ENCODE measurements around the gene KCTD15. TPM values are rescaled to one million over a fixed set of nuclear protein-coding genes. Genes with fewer than 3 reads are reported as not detected.

The KCTD15 gene
- polyA plus RNA-seq, 1 donor (not counting 4 experiments of a cell fraction or from before 2014, with no cell fraction given), result 16.2 TPM

- Histone ChIP-seq H3K4me3 (ENCODE audit: control insufficient read depth in 2 of 3, extremely low read depth in 1 of 3, insufficient read depth in 2 of 3, low read depth in 1 of 3, low read length in 3 of 3) (no peak overlapping the region), H4K20me1 (ENCODE audit: control insufficient read depth, extremely low read depth, insufficient read depth, low read length) (no peaks in the 10 kb centered on the region), H3K4me2 (ENCODE audit: control insufficient read depth, extremely low read depth, insufficient read depth, low read depth, low read length) (no peak overlapping the region), H3K9me1 (ENCODE audit: control insufficient read depth, extremely low read depth, insufficient read depth, low read length) (no peaks in the 10 kb centered on the region), H3K27ac (ENCODE audit: control insufficient read depth, insufficient read depth, low read length) (no peak overlapping the region), H3K79me2 (ENCODE audit: control insufficient read depth, insufficient read depth, low read length) (no peaks in the 10 kb centered on the region), H3K27me3 (ENCODE audit: control insufficient read depth, extremely low read depth, insufficient read depth, low read length) (no peaks in the 10 kb centered on the region), H3K4me1 (ENCODE audit: control insufficient read depth, extremely low read depth, insufficient read depth, low read length) (no peaks in the 10 kb centered on the region), H2AFZ (ENCODE audit: control insufficient read depth, low read length) (no peak overlapping the region), H3K9me3 (ENCODE audit: control insufficient read depth, low read depth, low read length) (no peaks in the 10 kb centered on the region), H3K36me3 (ENCODE audit: control insufficient read depth in 2 of 2, extremely low read depth in 1 of 2, insufficient read depth in 2 of 2, low read length in 2 of 2) (no peaks in the 10 kb centered on the region), H3K9ac (ENCODE audit: control insufficient read depth, extremely low read depth, insufficient read depth, low read length) (no peak overlapping the region)
- DNase-seq (ENCODE audit: low read depth, low spot score) (no peak), FAIRE-seq (no peak)
- dilution Hi-C loops (cut with MboI; ENCODE audit: extremely low pct_ligation_motif_present, low sequenced_read_pairs), result no loop called here
- no peak for TF ChIP-seq EZH2 (IDR thresholded peaks at IDR 0.05; ENCODE audit: low read length)
Measured at GRCh38 chr19:33748231-33748630, 48.4 kb upstream of the KCTD15 start.

DNA sequence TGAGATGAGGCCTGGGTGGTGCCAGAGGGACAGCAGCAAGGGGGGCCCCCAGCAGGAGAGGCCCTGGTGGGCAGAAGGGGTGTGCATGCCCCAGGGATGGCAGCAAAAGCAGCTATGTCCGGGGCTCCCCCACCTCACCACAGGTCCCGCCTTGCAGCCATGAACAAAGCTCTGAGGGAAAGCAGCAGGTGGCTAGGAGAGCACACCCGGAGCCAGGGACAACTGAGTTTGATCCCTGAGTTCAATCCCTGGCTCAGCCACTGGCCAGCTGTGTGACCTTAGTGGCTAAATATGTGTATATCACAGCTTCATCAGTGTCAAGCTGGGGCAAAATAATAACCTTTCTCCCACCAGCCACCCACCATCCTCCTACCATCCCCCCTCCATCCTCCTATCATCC, 47.7 kb upstream of the KCTD15 start:
- Histone ChIP-seq H2AFZ (ENCODE audit: control insufficient read depth, low read length) (no peak overlapping the region), H3K4me3 (ENCODE audit: control insufficient read depth in 2 of 3, extremely low read depth in 1 of 3, insufficient read depth in 2 of 3, low read depth in 1 of 3, low read length in 3 of 3) (no peak overlapping the region), H3K9ac (ENCODE audit: control insufficient read depth, extremely low read depth, insufficient read depth, low read length) (no peak overlapping the region), H3K79me2 (ENCODE audit: control insufficient read depth, insufficient read depth, low read length) (no peaks in the 10 kb centered on the region), H3K9me1 (ENCODE audit: control insufficient read depth, extremely low read depth, insufficient read depth, low read length) (no peaks in the 10 kb centered on the region), H3K36me3 (ENCODE audit: control insufficient read depth in 2 of 2, extremely low read depth in 1 of 2, insufficient read depth in 2 of 2, low read length in 2 of 2) (no peaks in the 10 kb centered on the region), H4K20me1 (ENCODE audit: control insufficient read depth, extremely low read depth, insufficient read depth, low read length) (no peaks in the 10 kb centered on the region), H3K4me2 (ENCODE audit: control insufficient read depth, extremely low read depth, insufficient read depth, low read depth, low read length) (no peak overlapping the region), H3K9me3 (ENCODE audit: control insufficient read depth, low read depth, low read length) (no peaks in the 10 kb centered on the region), H3K27me3 (ENCODE audit: control insufficient read depth, extremely low read depth, insufficient read depth, low read length) (no peaks in the 10 kb centered on the region), H3K27ac (ENCODE audit: control insufficient read depth, insufficient read depth, low read length) (no peak overlapping the region), H3K4me1 (ENCODE audit: control insufficient read depth, extremely low read depth, insufficient read depth, low read length) (no peaks in the 10 kb centered on the region)
- TF ChIP-seq EZH2 (IDR thresholded peaks at IDR 0.05; ENCODE audit: low read length) (no peak), CTCF (optimal IDR thresholded peaks at IDR 0.05 in 1 of 3, IDR thresholded peaks at IDR 0.05 in 1 of 3, conservative IDR thresholded peaks at IDR 0.05 in 1 of 3; ENCODE audit: extremely low read depth in 1 of 3, insufficient read depth in 2 of 3, low read length in 3 of 3) (no peak)
- DNase-seq (ENCODE audit: low read depth, low spot score), result no peak
- dilution Hi-C loops (cut with MboI; ENCODE audit: extremely low pct_ligation_motif_present, low sequenced_read_pairs), result no loop called here
- no peak for FAIRE-seq

DNA sequence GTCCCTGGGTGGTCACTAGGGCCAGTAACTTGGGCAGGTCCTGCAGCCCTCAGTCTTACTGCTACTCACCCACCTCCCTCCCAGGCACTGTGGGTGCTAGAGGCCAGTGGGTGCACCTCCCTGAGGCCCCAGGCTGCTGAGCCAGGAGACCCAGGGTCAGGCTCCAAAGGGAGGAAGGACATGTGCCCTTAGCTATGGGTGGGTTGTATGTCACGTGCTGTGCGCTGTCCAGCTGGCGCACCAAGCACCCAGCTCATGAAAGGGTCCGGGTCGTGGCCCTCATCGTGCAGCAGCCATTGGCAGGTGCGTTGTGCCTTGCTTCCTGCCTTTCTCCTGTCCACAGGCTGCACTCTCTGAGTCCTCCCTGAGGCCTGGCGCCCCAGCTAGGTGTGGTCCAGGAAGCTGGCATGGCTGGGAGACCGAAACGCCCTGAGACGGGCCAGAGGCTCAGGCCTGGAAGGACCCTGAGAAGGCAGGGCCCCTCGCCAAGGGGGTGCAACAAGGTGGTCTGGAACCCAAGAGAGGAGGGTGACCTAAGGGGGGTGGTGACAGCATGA, 47.0 kb upstream of the KCTD15 start:
- no peaks in the 10 kb centered on the region for H3K4me1 ChIP-seq (ENCODE audit: control insufficient read depth, extremely low read depth, insufficient read depth, low read length)
- no peak for FAIRE-seq
- TF ChIP-seq EZH2 (IDR thresholded peaks at IDR 0.05; ENCODE audit: low read length), result no peak
- TF ChIP-seq CTCF (optimal IDR thresholded peaks at IDR 0.05 in 1 of 3, IDR thresholded peaks at IDR 0.05 in 1 of 3, conservative IDR thresholded peaks at IDR 0.05 in 1 of 3; ENCODE audit: extremely low read depth in 1 of 3, insufficient read depth in 2 of 3, low read length in 3 of 3), result no peak

More for the DNA sequence above, 47.0 kb upstream of the KCTD15 start:
- Histone ChIP-seq H3K36me3 (ENCODE audit: control insufficient read depth in 2 of 2, extremely low read depth in 1 of 2, insufficient read depth in 2 of 2, low read length in 2 of 2) (no peaks in the 10 kb centered on the region), H3K9me1 (ENCODE audit: control insufficient read depth, extremely low read depth, insufficient read depth, low read length) (no peaks in the 10 kb centered on the region), H3K4me2 (ENCODE audit: control insufficient read depth, extremely low read depth, insufficient read depth, low read depth, low read length) (no peak overlapping the region), H3K27me3 (ENCODE audit: control insufficient read depth, extremely low read depth, insufficient read depth, low read length) (no peaks in the 10 kb centered on the region), H3K9ac (ENCODE audit: control insufficient read depth, extremely low read depth, insufficient read depth, low read length) (no peak overlapping the region), H3K9me3 (ENCODE audit: control insufficient read depth, low read depth, low read length) (no peaks in the 10 kb centered on the region), H3K79me2 (ENCODE audit: control insufficient read depth, insufficient read depth, low read length) (no peaks in the 10 kb centered on the region), H3K27ac (ENCODE audit: control insufficient read depth, insufficient read depth, low read length) (no peak overlapping the region), H3K4me3 (ENCODE audit: control insufficient read depth in 2 of 3, extremely low read depth in 1 of 3, insufficient read depth in 2 of 3, low read depth in 1 of 3, low read length in 3 of 3) (no peak overlapping the region), H4K20me1 (ENCODE audit: control insufficient read depth, extremely low read depth, insufficient read depth, low read length) (no peaks in the 10 kb centered on the region), H2AFZ (ENCODE audit: control insufficient read depth, low read length) (no peak overlapping the region)
- dilution Hi-C loops (cut with MboI; ENCODE audit: extremely low pct_ligation_motif_present, low sequenced_read_pairs), result no loop called here
- DNase-seq (ENCODE audit: low read depth, low spot score), result no peak
